ENCODE data around the gene CRYBA2. TPM values are rescaled to one million over a fixed set of nuclear protein-coding genes. Genes with fewer than 3 reads are reported as not detected.

The CRYBA2 gene
- total RNA-seq, 1 experiment from 2014 or later, result not detected

GRCh38 chr2:218982586-218983262, 10.5 kb downstream of the CRYBA2 start:
- DNase-seq (ENCODE audit: low read depth), result no peak

- no peak for DNase-seq (ENCODE audit: low read depth)
Measured at GRCh38 chr2:218981881-218982585, 11.2 kb downstream of the CRYBA2 start.

GRCh38 chr2:218981390-218981880, 11.8 kb downstream of the CRYBA2 start:
- no peak for DNase-seq (ENCODE audit: low read depth)

- no peak for DNase-seq (ENCODE audit: low read depth)
Measured at GRCh38 chr2:218980735-218981389, 12.4 kb downstream of the CRYBA2 start.

- DNase-seq (ENCODE audit: low read depth), result peak; percentile 64
Measured at GRCh38 chr2:218979846-218980734, 13.1 kb downstream of the CRYBA2 start.

- DNase-seq (ENCODE audit: low read depth), result no peak
Measured at GRCh38 chr2:218975060-218975777, 18.0 kb downstream of the CRYBA2 start.

- DNase-seq (ENCODE audit: low read depth), result no peak
Measured at GRCh38 chr2:218970894-218971293, 22.3 kb downstream of the CRYBA2 start.

- DNase-seq (ENCODE audit: low read depth), result peak; percentile 97
Measured at GRCh38 chr2:218964041-218964771, 29.0 kb downstream of the CRYBA2 start.

DNA sequence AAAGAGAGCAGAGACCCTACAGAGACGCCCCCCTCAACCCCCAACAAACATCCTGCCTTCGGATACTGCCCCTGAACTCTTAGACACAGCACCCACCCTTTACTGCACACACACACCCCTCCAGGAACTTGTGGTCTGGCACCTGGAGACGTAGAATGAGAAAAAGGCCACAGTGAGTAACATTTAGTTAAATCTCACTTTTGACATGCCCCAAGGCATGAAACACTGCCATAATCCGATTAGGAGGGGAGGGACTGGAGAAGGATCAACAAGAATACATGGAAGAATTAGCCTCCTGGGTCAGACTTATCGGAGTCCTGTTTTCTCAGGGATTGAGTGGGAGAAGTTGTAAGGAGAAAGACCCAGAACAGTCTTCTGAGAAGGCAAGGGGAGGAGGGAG, 29.6 kb downstream of the CRYBA2 start:
- DNase-seq (ENCODE audit: low read depth), result no peak

DNA sequence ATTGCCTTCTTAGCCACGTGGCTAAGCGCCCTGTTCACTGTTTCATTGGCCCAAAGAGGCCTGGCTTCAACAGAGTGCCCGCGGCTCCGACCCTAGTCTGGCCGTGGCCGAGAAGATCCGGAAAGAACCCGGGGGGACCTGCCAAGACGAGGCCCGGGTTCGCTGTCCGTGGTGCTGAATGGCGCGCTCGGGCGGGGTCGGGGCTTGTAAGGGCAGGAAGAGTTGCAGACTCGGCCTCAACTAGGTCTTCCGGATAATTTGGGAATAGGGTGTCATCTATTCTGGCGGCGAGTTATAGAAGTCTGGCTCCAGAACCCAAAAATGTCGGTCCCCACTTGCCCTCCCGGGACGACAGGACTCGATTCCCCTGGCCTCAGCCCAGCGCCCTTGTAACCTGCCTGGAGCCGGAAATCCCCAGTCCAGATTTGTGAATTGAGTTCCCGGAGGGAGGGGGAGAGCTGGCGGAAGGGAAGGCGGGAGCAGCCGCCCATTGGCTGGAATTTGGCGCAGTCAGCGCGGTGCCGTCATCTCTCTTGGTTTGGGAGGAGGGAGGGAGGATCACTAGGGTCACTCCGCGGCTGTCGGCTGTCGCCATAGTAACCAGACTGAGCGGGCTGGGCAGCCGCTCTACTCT, 30.2 kb downstream of the CRYBA2 start:
- DNase-seq (ENCODE audit: low read depth), result peak; percentile 89

- DNase-seq (ENCODE audit: low read depth), result no peak
Measured at GRCh38 chr2:218961651-218962570, 31.3 kb downstream of the CRYBA2 start.

GRCh38 chr2:218961229-218961628, 32.0 kb downstream of the CRYBA2 start:
- no peak for DNase-seq (ENCODE audit: low read depth)

DNA sequence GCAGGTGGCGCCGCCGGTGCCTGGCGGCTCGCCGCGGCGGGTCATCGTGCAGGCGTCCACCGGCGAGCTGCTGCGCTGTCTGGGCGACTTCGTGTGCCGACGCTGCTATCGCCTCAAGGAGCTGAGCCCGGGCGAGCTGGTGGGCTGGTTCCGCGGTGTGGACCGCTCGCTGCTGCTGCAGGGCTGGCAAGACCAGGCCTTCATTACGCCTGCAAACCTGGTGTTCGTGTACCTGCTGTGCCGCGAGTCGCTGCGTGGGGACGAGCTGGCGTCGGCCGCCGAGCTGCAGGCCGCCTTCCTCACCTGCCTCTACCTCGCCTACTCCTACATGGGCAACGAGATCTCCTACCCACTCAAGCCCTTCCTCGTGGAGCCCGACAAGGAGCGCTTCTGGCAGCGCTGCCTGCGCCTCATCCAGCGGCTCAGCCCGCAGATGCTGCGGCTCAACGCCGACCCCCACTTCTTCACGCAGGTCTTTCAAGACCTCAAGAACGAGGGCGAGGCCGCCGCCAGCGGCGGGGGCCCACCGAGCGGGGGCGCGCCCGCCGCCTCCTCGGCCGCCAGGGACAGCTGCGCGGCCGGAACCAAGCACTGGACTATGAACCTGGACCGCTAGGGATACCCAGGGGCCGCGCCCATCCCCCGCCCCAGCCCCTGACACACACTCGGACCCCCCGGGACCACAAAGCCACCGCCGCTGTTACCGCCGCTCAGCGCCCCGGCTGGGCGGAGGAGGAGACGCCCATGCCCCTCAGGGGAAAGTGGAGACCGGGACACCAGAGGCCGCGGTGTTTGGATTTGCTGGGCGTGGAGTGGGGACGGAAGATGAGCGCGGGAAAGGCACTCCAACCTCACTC, 32.7 kb downstream of the CRYBA2 start:
- no peak for DNase-seq (ENCODE audit: low read depth)

DNA sequence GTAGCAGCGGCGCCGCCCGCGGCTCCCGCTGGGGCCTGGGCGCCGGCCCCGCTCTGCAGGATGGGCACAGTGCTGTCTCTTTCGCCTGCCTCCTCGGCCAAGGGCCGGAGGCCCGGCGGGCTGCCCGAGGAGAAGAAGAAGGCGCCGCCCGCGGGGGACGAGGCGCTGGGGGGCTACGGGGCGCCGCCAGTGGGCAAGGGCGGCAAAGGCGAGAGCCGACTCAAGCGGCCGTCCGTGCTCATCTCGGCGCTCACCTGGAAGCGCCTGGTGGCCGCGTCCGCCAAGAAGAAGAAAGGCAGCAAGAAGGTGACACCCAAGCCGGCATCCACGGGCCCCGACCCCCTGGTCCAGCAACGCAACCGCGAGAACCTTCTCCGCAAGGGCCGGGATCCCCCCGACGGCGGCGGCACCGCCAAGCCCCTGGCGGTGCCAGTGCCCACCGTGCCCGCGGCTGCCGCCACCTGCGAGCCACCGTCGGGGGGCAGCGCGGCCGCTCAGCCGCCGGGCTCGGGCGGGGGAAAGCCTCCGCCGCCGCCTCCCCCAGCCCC, 33.4 kb downstream of the CRYBA2 start:
- DNase-seq (ENCODE audit: low read depth), result no peak

GRCh38 chr2:218959141-218959731, 34.0 kb downstream of the CRYBA2 start, which contains the start of gene CDK5R2:
CDK5R2 (plus strand) TSS chr2:218959666; CDS start chr2:218959821, 155 bp downstream.
- peak; percentile 79 for DNase-seq (ENCODE audit: low read depth)

DNA sequence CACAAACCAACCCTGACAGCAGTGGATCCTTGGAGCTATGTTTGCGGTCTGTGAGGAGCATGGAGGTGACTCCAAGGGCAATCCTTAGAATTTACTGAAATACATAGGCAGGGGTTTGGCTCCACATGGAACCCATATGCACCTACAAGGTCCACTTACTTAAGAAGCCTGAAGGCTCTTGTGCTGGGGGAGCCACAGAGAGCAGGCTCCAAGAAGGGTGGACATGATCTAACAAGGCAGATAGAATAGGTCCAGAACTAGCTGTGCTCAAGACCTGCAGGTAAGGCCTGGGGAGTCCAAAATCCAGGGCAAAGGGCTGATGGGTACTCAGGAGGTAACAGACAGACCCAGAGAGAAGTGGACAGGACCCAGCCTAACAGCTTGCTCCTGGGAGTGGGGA, 34.9 kb downstream of the CRYBA2 start:
- DNase-seq (ENCODE audit: low read depth), result no peak

GRCh38 chr2:218957671-218958070, 35.6 kb downstream of the CRYBA2 start:
- no peak for DNase-seq (ENCODE audit: low read depth)
